Fibroblast of skin of right quadriceps (primary cell): ENCODE data around the gene PRPF38B.

Experiments used
- DNase-seq: peaks from one replicate; pipeline ENCODE4 v3.0.0-alpha.2; 2013

The PRPF38B gene

DNA sequence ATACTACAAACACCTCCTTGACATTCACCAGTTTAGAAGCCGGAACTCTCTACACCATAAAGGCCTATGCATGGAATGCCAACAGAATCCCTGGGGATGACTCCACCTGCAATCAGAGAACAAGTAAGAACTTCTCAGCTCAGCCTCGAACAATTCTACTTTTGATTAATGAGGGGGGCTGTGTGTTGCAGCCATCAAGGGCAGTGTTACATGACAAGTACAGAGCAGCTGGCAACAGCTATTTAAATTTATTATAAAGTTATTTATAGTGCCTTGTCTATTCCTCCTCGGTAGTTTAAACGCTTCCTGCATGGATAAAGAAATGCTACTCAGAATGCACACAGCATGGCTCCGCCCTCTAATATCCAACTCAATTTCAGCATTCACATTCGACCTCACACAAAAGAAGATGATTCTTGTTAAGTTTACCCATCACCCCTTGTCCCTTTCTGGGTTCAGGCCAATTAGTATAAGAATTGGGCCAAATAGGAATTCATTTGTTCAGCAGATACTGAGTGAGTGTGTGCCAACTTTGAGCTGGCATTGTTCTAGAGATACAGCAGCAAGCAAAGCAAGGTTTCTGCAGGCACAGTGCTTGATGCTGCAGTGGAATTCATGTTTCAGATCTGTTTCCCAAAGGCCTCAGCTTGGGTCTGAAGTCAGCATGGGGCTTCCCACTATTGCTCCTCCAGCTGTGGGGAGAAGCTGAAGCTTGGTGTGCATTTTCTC lies 27.0 kb downstream of the PRPF38B start:
- DNase-seq: no peak

DNA sequence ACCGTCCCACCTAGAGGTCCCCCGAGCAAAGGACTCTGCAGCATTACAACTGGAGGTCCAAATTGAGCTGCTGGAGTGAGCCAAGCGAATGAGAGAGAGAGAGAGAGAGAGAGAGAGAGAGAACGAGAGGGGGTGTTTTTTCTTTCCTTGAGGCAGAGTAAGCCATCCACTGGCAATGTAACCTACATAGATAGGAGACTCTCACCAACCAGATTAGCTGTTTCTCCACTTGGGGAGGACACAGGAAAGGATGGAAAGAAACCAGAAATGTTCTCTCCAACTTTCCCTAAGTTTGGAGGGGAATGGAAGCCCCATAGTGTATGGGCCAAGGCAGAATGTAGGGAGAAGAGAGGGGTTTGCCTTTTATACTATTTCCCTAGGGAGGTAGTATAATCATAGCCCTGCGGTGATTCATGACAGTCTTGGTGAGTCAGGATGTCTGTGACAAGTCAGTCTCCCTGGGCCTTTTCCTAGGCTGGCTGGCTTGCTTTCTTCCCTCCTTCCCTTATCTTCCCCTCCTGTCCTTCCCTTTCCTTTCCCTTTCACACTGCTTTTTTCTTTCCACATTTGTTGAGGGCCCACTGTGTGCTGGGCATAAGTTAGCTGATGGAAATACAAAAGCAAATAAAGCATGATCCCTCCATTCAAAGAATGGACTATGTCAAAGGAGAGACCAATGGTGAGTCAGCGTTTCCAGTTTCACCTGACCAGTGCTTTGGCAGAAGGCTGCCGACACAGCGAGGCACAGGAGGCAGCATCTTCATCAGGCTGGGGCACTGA lies 27.7 kb downstream of the PRPF38B start:
- DNase-seq: peak; percentile 92

DNA sequence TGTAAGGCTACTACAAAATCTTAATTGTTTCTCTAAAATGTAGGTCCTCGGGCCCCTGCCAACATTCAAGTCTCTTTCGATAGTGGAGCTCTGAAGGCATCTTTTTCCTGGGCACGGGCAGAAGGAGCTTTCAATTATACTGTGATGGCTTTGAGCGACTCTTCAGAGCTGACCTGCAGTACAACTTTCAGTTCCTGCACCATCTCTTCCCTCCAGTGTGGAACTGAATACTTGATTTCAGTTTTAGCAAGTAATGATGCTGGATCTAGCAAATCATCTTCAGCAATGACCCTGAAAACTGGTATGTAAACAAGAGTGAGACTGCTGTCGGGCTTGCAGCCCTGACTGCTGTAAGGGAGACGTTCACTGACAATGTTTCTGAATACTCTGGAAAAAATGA lies 30.2 kb downstream of the PRPF38B start:
- DNase-seq: no peak

DNA sequence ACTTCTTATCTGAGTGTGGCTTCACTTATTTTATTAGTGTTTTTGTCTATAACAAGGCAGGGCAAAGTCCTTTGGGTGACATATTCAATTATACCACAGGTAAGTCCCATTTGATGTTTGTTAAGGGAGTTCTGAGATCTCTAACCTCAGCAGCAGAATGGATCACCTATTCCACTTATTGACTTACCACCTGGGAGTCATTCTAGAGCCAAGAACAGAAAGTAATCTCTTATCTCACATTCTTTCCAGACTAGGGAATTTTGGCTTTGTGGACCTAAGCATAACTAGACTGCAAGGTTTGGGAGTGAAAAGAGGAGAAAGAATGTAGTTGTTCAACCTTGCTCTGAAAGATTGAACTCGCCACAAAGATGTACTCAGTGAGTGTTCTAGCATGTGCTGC lies 33.8 kb downstream of the PRPF38B start:
- DNase-seq: no peak

DNA sequence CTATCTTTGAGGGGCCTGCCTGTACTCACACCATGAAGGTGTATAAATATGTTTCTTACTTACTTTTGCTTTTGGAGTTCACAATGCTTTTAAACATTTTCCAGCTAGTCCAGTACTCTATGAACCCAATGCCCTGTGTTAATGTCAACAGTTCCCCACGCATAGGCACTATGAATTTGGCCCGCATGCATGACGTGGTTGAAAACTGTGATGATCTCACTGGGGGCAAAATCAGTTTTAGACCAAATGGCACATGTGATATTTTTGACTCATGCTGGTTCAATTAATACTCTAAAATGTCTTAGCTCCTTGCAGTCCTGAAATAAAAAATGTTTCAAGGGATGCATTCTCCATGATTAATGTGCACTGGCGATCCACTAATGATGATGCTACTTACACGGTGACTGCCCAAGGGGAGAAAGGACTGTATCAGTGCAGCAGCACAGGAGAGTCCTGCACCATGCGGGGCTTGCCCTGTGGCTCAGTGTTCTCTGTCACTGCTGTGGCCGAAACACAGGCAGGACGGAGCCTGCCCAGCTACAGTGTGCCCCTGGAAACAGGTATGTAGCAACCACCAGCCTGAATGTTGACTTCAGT lies 36.3 kb downstream of the PRPF38B start:
- no peak for DNase-seq

DNA sequence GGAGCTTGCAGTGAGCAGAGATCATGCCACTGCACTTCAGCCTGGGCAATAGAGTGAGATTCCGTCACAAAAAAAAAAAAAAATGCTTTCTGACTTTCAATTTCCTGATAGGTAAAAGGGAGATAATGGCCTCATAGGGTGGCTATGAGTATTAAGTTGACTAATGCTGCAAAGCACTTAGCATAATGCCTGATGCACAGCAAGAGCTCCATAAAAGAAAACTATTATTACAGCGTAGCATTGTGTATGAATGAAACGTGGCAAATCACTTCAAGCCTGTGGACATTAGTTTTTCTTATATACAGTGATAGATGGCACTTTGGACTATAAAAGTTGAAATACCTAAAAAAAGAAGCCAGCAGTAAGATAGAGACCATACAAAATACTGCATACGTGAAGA lies 37.4 kb downstream of the PRPF38B start:
- no peak for DNase-seq

DNA sequence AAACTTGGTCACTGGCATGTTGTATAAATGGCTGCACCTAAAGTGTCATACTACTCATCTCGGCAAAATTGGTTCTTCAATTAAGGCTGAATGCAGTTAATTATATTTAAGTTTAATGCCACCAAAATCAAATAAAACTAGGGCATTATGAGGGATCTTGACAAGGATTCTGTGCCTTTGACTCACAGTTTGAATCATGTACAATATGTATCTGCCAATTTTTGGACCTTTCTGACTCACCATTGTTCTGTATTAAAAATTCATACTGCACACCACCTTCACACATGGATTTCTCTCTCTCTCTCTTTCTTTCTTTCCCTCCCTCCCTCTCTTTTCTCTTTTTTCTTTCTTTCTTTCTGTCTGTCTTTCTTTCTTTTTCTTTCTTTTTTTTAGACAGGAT lies 40.3 kb downstream of the PRPF38B start:
- peak; percentile 5 for DNase-seq

DNA sequence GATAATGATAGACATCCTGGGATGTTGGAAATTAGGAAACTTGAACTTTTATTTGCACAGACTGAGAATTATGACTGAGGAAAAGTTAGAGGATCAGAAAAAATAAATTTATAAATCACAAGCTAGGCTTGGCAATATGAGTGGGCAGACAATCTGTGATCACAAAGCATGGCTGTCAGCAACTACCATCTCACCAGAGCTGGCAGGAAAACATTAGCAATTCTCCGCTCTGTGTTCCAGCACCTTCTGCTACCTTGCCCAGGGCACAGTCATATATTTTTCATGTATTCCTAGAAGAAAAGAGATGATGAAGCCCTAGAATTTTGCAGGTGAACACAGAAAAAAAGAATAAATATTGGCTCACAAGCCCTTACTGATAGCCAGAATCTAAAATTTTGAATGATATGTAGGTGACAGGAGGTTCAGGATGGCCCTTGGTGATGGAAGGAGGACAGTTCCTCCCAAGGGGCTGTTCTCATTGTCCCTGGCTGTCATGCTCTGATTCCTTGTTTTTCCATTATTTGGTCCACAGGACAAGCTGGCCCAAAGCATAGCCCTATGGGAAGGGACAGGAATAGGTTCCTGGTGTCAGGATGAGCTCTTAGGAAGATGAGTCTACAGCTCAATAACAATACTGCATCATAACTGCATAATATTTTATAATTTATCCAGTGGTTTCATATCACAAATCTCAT lies 42.2 kb downstream of the PRPF38B start:
- DNase-seq: no peak

DNA sequence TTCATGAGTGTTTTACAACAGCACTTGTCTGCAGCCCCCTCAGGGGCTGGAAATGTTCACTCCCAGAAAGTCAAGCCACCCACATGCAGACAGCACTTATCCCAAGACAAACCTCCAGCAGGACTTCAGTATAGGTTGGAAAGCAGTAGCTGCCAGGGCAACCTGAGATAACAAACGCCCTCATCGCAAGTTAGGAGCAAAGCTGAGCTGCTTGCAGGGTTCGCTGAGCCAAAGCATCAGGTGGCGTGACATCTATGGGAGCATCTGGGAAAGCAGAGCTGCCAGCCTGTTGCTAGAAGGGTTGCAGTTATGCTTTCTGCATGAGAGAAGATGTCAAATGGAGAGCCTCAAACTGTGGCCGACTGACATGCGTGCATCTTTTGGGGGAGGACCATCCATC lies 50.1 kb downstream of the PRPF38B start:
- DNase-seq: no peak

DNA sequence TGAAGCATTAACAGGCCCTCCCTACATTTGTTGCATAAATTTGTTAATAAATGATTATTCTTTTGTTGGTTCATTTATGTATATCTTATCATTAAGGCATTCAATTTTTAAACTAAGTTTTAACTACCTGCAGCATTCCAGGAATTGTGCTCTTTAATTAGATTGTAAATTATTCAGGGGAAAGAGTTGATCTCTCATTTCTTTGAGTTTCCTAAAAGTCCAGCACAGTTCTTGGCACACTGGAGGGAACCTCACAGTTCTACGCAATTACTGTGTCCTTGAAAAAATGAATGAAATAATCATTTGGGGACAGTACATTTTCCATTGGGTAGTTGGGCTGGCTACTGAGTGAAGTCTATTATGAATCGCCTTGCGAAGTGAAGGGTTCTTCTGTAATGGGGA lies 53.9 kb downstream of the PRPF38B start:
- DNase-seq: no peak

DNA sequence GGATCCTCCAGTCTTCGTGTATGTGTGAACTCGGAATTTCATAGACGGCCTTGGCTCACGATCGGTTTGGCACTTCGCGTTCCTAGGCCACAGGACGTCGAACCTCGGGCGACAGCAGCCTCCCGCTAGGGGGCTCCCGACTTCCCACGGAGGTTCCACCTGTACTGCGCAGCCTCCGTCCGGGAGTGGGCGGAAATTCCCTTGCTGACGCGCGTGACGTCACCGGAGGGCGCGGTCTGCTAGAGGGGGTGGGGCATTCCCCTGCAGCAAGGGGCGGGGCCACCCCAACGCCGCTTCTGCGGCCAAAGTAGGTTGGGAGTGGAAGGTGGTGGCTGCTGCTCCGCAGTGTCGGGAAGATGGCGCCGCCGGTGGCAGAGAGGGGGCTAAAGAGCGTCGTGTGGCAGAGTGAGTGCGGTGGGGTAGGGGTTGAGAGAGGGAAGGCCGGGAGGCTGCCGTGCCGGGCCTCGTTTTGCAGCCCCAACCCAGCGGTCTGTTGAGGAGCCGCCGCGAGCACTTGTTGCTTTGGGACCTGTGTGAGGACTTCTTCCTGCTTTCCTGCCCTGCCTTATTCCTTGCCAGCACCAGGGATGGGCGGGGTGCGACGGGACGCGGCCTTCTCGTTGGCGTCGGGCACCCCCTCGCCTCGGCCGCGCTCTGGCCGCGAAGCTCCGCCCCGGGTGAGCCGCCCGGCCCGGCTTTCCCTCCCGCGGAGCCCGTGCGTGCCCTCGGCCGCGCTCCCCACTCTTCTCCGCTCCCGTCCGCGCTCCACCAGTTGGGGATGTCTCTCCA lies 54.5 kb downstream of the PRPF38B start, which contains the start of gene STXBP3:
Gene STXBP3, plus strand, starts transcription at position 293 of the 789 bp plus-strand sequence. Its CDS starts 64 bp downstream, at position 357.
- DNase-seq: peak; percentile 97

DNA sequence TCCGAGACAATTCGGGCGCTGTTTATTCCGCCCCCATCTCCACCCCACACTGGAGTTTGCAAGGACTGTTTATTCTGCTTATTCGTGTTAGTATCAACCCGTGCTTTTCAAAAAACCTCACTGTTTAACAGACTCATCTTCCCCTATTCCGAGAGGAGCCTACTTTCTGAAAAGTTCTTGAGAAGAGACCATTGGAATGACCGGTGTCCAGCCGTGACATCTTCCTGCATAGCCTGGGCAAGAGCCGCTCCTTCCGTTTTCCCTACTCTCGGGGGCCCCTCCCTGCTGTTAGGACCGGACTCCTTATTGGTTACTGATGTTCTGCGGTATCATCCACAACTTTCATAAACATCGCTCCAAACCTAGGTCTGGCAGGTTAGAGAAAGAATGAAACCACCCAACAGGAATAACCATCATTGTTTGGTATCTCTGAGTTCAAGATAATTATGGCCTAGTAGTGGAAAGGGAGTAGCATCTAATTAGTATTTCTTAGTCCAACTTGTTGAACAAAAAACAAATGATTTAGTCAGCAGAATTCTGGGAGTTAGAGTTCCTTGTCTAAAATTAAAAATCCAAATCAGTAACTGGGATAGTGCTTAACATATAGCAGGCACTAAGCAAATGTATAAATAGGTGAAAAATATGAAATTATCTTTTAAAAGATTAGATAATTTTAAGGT lies 55.2 kb downstream of the PRPF38B start:
- peak; percentile 80 for DNase-seq

DNA sequence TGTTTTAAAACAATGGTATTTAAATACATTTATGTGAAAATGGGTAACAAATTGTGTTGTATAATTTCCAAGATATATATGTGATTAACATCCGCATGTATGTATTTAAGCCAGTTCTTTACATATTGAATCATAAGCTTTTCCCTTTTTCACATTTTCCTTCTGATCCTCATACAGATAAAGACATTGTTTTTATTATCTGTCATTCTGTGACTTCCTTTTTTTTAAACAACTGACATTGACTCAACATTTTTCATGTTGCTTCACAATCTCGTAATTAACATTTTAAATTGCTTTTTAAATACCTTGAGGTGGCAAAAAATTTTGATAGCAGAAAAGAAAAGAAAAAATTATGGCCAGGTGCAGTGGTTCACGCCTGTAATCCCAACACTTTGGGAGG lies 55.8 kb downstream of the PRPF38B start:
- DNase-seq: no peak

DNA sequence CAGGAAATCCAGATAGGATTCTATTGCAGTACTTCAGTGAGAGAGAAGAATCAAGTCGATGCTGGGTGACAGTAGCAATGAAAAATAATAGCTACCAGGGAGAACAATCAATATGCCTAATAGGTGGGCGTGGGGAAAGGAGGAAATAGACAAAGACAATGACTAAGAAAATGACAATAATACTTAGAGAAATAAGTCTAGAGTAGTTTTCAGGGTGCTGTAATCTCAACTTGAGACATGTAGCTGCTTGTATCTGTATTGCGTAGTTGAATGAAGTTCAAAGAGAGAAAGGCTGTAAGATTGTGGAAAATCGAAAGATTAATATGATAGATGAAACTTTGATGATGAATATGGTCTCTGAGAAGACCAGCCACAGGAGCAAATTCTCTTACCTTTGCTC lies 57.0 kb downstream of the PRPF38B start:
- no peak for DNase-seq

DNA sequence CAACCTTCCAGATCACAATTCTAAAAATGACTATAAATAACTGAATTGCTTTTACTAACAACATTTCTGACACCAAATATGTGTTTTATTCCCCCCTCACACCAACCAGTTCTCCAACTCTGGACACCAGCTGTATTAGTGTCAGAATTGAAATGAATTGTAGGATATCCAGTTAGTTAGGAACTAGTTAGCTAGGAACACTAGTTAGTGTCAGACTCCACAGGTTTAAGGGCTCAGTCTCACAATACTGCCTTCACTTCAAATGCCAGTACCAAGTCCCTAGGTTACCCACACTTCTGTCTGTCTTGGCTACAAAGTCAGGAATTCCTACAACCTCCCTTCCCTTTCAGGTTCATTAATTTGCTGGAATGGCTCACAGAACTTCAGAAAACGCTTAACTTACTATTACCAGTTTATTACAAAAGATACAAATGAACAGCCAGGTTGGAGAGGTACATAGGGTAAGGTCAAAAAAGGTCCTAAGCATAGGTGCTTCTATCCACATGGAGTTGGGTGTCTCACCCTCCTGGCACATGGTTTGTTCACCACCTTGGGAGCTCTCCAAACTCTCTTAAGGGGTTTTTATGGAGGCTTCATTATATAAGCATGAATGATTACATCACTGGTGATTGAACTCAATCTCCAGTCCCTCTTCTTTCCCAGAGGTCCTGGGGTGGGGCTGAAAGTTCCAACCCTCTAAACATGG lies 58.5 kb downstream of the PRPF38B start:
- no peak for DNase-seq
